GM10266 (cell line): ENCODE data around the gene GPC6.

ENCODE experiments used
- DNase-seq: peaks from one replicate; pipeline ENCODE4 v3.0.0; 2012; ENCODE audit errors: extremely low spot score
- CTCF ChIP-seq: IDR thresholded peaks from 2 replicates; pipeline ENCODE4 v1.5.1; 2012; ENCODE audit warnings: mild to moderate bottlenecking, low read depth; ENCODE audit not compliant: control insufficient read depth, insufficient read depth; ENCODE audit errors: missing control alignments

Gene GPC6

GRCh38 chr13:93967286-93967685 lies 740.7 kb downstream of the GPC6 start:
- no peak for TF ChIP-seq CTCF

GRCh38 chr13:93975242-93975641 lies 748.6 kb downstream of the GPC6 start:
- TF ChIP-seq CTCF = no peak
- DNase-seq = no peak

More at GRCh38 chr13:93967286-93967685, 740.7 kb downstream of the GPC6 start:
- no peak for DNase-seq

GRCh38 chr13:93976528-93976927 lies 749.9 kb downstream of the GPC6 start:
- TF ChIP-seq CTCF = no peak
- DNase-seq = no peak

- TF ChIP-seq CTCF = no peak
Observed at GRCh38 chr13:93977986-93978385, 751.4 kb downstream of the GPC6 start.

GRCh38 chr13:93981426-93981977 lies 754.9 kb downstream of the GPC6 start:
- DNase-seq = no peak
- no peak for TF ChIP-seq CTCF

More at GRCh38 chr13:93977986-93978385, 751.4 kb downstream of the GPC6 start:
- DNase-seq = no peak

GRCh38 chr13:93982179-93982918 lies 755.7 kb downstream of the GPC6 start:
- DNase-seq = no peak
- TF ChIP-seq CTCF = no peak

- TF ChIP-seq CTCF = no peak
Observed at GRCh38 chr13:93984052-93984451, 757.4 kb downstream of the GPC6 start.

More at GRCh38 chr13:93984052-93984451, 757.4 kb downstream of the GPC6 start:
- no peak for DNase-seq
